HepG2 (cell line): ENCODE data around the gene WNT1. TPM values are rescaled to one million over a fixed set of nuclear protein-coding genes. Genes with fewer than 3 reads are reported as not detected.

Experiments
- ASH2L ChIP-seq: fragments of 300-600, 200-600 bp; sonication (generic); IDR thresholded peaks from 2 replicates; pipeline ENCODE4 v1.7.0; 2017; ENCODE audit warnings: low read depth, mild to moderate bottlenecking, moderate library complexity, mixed read lengths, low read length; ENCODE audit not compliant: insufficient read length
- CENPT ChIP-seq: sonication (generic); formaldehyde crosslinking; IDR thresholded peaks from 2 replicates; pipeline ENCODE4 v1.8.0; 2022; ENCODE audit warnings: low read depth, mild to moderate bottlenecking, moderate library complexity, missing genetic modification reagents
- CENPX ChIP-seq: sonication (generic); formaldehyde crosslinking; IDR thresholded peaks from 2 replicates; pipeline ENCODE4 v1.9.0; 2021; ENCODE audit warnings: mild to moderate bottlenecking, missing genetic modification reagents, moderate library complexity
- DRAP1 ChIP-seq: IDR thresholded peaks from 2 replicates; pipeline ENCODE4 v1.6.1; 2016; ENCODE audit warnings: missing genetic modification reagents, missing compliant biosample characterization
- FOXA3 ChIP-seq: IDR thresholded peaks from 2 replicates; pipeline ENCODE4 v1.6.1; 2016; ENCODE audit warnings: missing genetic modification reagents, missing compliant biosample characterization
- IRX3 ChIP-seq: sonication (generic); formaldehyde crosslinking; IDR thresholded peaks from 2 replicates; pipeline ENCODE4 v1.8.1; 2023; ENCODE audit warnings: mild to moderate bottlenecking, low read depth, missing genetic modification reagents, borderline replicate concordance
- MEIS1 ChIP-seq: sonication (generic); formaldehyde crosslinking; IDR thresholded peaks from 2 replicates; pipeline ENCODE4 v1.9.0; 2021; ENCODE audit warnings: mild to moderate bottlenecking, missing genetic modification reagents, moderate library complexity, borderline replicate concordance
- MIER3 ChIP-seq: IDR thresholded peaks from 2 replicates; pipeline ENCODE4 v1.6.1; 2016; ENCODE audit warnings: missing compliant biosample characterization, borderline replicate concordance
- NBN ChIP-seq: fragments of 450-650 bp; conservative IDR thresholded peaks from 2 replicates; pipeline ENCODE4 v1.6.1; 2017
- PRDM15 ChIP-seq: sonication (generic); formaldehyde crosslinking; IDR thresholded peaks from 2 replicates; pipeline ENCODE4 v1.4.0; 2020; ENCODE audit warnings: missing genetic modification reagents
- PRDM4 ChIP-seq: sonication (generic); formaldehyde crosslinking; IDR thresholded peaks from 2 replicates; pipeline ENCODE4 v1.9.0; 2021; ENCODE audit warnings: missing genetic modification reagents, borderline replicate concordance
- PRMT3 ChIP-seq: sonication (generic); formaldehyde crosslinking; IDR thresholded peaks from 2 replicates; pipeline ENCODE4 v1.8.1; 2022; ENCODE audit warnings: low read depth, mild to moderate bottlenecking, moderate library complexity, missing genetic modification reagents, borderline replicate concordance
- TFAP4 ChIP-seq: sonication (generic); IDR thresholded peaks from 2 replicates; pipeline ENCODE4 v1.6.1; 2016; ENCODE audit warnings: low read depth, borderline replicate concordance
- ZBTB7B ChIP-seq: sonication (generic); formaldehyde crosslinking; IDR thresholded peaks from 2 replicates; pipeline ENCODE4 v1.4.0; 2020; ENCODE audit warnings: missing genetic modification reagents
- ZC3H13 ChIP-seq: sonication (generic); formaldehyde crosslinking; IDR thresholded peaks from 2 replicates; pipeline ENCODE4 v1.8.1; 2023; ENCODE audit warnings: mild to moderate bottlenecking, missing genetic modification reagents, moderate library complexity
- ZNF484 ChIP-seq: sonication (generic); formaldehyde crosslinking; IDR thresholded peaks from 2 replicates; pipeline ENCODE4 v1.5.1; 2020; ENCODE audit warnings: mild to moderate bottlenecking, low read depth, missing genetic modification reagents, borderline replicate concordance
- ZNF530 ChIP-seq: sonication (generic); formaldehyde crosslinking; IDR thresholded peaks from 2 replicates; pipeline ENCODE4 v1.5.0; 2020; ENCODE audit warnings: low read depth, mild to moderate bottlenecking, missing genetic modification reagents
- ZNF619 ChIP-seq: sonication (generic); formaldehyde crosslinking; IDR thresholded peaks from 2 replicates; pipeline ENCODE4 v1.4.0; 2020; ENCODE audit warnings: mild to moderate bottlenecking, missing genetic modification reagents
- ZNF776 ChIP-seq: sonication (generic); formaldehyde crosslinking; IDR thresholded peaks from 2 replicates; pipeline ENCODE4 v1.4.0; 2020; ENCODE audit warnings: mild to moderate bottlenecking, missing genetic modification reagents
- polyA plus RNA-seq, 8 experiments: library from polyadenylated mRNA; depleted of rRNA in 3 of 8; stranded (reverse) in 7 of 8; unstranded in 1 of 8; fragments of >200 nt; fragmentation: Illumina TruSeq in 4 of 8; extraction: Trizol in 4 of 8; gene quantifications; 2 replicates each; pipeline versions ENCODE4 v1.2.1 to v1.2.3, GENCODE V29; 2011 to 2016; ENCODE audit warnings: low read depth in 4 of 8, missing spikeins in 1 of 8, mixed read lengths in 1 of 8; ENCODE audit not compliant: insufficient read depth in 1 of 8
- total RNA-seq, 5 experiments: library from RNA; depleted of rRNA; stranded (reverse); fragments of >200 nt; fragmentation: Illumina TruSeq; extraction: Trizol; gene quantifications; 2 replicates each; pipeline ENCODE4 v1.2.3, GENCODE V29; 2016; ENCODE audit warnings: low read depth in 1 of 5

The WNT1 gene
- total and polyA plus RNA-seq, 2 of the 13 experiments (the other 11 are each of a cell fraction or from before 2014, with no cell fraction given): not detected

- no peak; the same call in 1 of the 2 replicates for TF ChIP-seq PRMT3 (CRISPR knock-in tag)
- no peak for TF ChIP-seq ZBTB7B (CRISPR knock-in tag)
- peak; percentile 76 for TF ChIP-seq ASH2L
- TF ChIP-seq NBN: no peak
- no peak for TF ChIP-seq CENPT (CRISPR knock-in tag)
- TF ChIP-seq CENPX (CRISPR knock-in tag): no peak
- TF ChIP-seq PRDM15 (CRISPR knock-in tag): no peak
- TF ChIP-seq IRX3 (CRISPR knock-in tag): no peak
- peak; percentile 50; the same call in 1 of the 2 replicates for TF ChIP-seq MIER3 (CRISPR knock-in tag)
- no peak for TF ChIP-seq ZNF530 (CRISPR knock-in tag)
- peak; percentile 94 for TF ChIP-seq ZC3H13 (CRISPR knock-in tag)
- TF ChIP-seq DRAP1 (CRISPR knock-in tag): peak; percentile 73; the same call in 1 of the 2 replicates
- TF ChIP-seq ZNF484: no peak
- TF ChIP-seq PRDM4 (CRISPR knock-in tag): no peak
- peak; percentile 44; the same call in 1 of the 2 replicates for TF ChIP-seq FOXA3 (CRISPR knock-in tag)
- no peak; the same call in 1 of the 2 replicates for TF ChIP-seq ZNF776
- TF ChIP-seq TFAP4: 0 out of 2 replicates have a peak, but pooled peaks have one; percentile 12
- peak; percentile 98 for TF ChIP-seq ZNF619 (CRISPR knock-in tag)
- no peak for TF ChIP-seq MEIS1 (CRISPR knock-in tag)
These were observed 40.4 kb downstream of the WNT1 start, which contains the start of gene PRKAG1 (continued) for GRCh38 chr12:49018261-49019119.
